ENCODE results near the gene AMBP.
"Not testable (repeated sequence)": the region's sequence is repeated elsewhere in the genome, so short reads cannot be mapped to it uniquely, and the experiment has no call there.

Gene AMBP

GRCh38 chr9:114091711-114092110, 13.6 kb upstream of the AMBP start:
- no peak for DNase-seq

- DNase-seq: no peak
Observed at GRCh38 chr9:114090798-114091197, 12.7 kb upstream of the AMBP start.

GRCh38 chr9:114089206-114089840, 11.2 kb upstream of the AMBP start:
- DNase-seq: no peak

- DNase-seq: no peak
Observed at GRCh38 chr9:114088571-114089170, 10.6 kb upstream of the AMBP start.

GRCh38 chr9:114087721-114088120, 9.6 kb upstream of the AMBP start:
- DNase-seq: no peak

- DNase-seq: no peak
Observed at GRCh38 chr9:114086607-114087006, 8.5 kb upstream of the AMBP start.

- DNase-seq: no peak
Observed at GRCh38 chr9:114086009-114086408, 7.9 kb upstream of the AMBP start.

GRCh38 chr9:114085387-114085789, 7.3 kb upstream of the AMBP start:
- no peak for DNase-seq

- DNase-seq: no peak
Observed at GRCh38 chr9:114084282-114085073, 6.4 kb upstream of the AMBP start.

GRCh38 chr9:114083666-114084065, 5.6 kb upstream of the AMBP start:
- DNase-seq: no peak

- not testable (repeated sequence) for DNase-seq
Observed at GRCh38 chr9:114082763-114083412, 4.8 kb upstream of the AMBP start.

- peak; percentile 40 to 75 (median 64) for DNase-seq
Observed at GRCh38 chr9:114082017-114082762, 4.1 kb upstream of the AMBP start.

GRCh38 chr9:114081441-114082016, 3.4 kb upstream of the AMBP start:
- DNase-seq: no peak

GRCh38 chr9:114080773-114081440, 2.8 kb upstream of the AMBP start:
- DNase-seq: no peak

GRCh38 chr9:114080195-114080772, 2.2 kb upstream of the AMBP start:
- no peak for DNase-seq

GRCh38 chr9:114078781-114079156, 669 bp upstream of the AMBP start:
- no peak for DNase-seq

GRCh38 chr9:114077162-114077837, 800 bp downstream of the AMBP start:
- DNase-seq: no peak

- DNase-seq: no peak
Observed at GRCh38 chr9:114076237-114077161, 1.6 kb downstream of the AMBP start.

- no peak for DNase-seq
Observed at GRCh38 chr9:114075602-114076001, 2.5 kb downstream of the AMBP start.

Measured in T-helper 1 cell (primary cell).